GM19438 (cell line): ENCODE data around the gene AHCYL1.

ENCODE experiments used
- ATAC-seq: cut with Tn5 transposase; IDR thresholded peaks from one replicate; pipeline ENCODE4 v1.9.1; 2021; ENCODE audit warnings: low read depth; ENCODE audit not compliant: unreplicated experiment

The AHCYL1 gene

GRCh38 chr1:109975718-109976117 lies 8.8 kb upstream of the AHCYL1 start:
- no peak for ATAC-seq

DNA sequence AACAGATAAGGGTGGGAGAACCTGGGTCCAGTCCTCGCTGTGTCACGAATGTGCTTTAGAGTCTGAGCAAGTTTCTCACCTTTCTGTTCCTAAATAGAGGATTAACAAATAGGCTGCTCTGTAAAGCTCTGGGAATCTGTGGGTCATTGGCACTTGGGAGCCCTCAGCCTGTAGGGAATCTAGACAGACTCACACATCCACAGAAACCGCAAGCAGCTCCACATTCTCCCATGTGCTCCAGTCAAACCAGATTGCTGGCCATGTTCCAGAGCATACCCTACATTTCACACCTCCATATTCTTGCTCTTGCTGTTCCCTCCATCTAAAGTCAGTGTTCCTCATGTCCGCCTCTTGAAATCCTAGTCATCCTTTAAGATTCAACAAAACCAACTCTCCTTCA lies 7.8 kb upstream of the AHCYL1 start:
- ATAC-seq: no peak

- no peak for ATAC-seq
These were observed 7.3 kb upstream of the AHCYL1 start for GRCh38 chr1:109977225-109977624.

DNA sequence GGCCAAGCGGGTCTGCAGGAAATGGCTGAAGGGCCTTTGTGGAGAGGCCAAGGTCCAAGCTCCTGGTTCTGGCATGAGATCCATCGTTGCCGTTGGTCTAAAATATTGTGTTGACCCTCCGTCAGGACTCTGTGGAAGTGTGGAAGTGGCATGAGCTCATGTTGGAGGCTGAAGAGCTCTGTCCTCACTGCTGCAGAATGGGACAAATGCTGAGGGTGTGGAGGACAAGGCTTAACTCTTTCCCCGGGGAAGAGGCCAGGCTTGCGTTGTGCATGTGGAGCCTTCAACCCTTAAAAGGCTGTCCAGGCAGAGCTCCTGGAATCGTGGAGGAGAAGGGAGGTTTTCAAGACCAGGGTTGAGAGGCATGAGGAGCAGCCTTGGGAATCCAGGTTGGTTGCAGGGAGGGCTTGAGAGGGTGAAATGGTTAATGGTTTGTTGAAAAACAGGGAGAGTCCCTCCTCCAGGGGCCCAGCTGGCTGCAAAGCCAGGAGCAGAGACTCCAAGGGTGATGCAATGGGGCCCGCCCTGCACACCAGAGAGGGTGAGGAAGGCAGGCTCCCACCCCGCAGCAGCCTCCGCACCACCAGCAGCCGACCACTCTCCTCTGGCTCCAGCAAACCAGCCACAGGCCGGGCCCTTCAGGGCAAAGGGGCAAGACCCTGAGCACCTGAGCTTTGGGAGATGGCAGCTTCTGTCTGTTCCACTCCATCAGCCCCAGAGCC lies 6.7 kb upstream of the AHCYL1 start:
- no peak for ATAC-seq

DNA sequence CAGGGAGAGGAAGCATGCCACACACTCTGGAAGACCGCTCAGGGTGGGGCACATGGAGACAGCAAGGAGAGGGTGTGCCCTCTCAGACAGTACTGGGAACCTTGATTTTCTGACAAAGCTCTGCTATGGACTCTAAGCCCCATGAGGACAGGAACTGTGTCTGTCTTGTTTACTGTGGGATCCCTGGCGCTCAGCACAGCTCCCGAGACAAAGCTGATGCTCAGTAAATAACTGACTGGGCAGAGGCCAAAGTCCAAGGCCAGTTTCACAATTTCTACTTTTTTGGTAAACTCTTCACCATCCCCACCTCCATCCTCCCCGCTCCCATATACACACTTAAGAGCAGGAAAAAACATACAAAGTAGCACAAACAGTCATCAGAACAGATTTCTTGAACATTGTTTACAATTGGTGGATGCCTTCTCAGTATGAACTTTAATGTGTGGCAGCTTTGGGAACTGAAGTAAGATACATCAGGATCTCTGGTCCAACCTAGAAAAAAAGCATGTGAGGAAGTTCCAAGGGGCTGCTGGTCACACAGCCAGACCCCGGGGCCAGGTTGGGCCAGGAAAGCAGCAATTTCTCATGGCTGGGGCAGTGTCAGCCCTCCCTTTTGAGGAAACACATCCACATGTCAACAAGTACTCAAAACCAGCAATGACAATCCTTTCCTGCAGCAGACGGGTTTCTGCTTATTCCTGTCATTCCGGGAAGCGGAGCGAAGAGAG lies 5.6 kb upstream of the AHCYL1 start:
- ATAC-seq: no peak

DNA sequence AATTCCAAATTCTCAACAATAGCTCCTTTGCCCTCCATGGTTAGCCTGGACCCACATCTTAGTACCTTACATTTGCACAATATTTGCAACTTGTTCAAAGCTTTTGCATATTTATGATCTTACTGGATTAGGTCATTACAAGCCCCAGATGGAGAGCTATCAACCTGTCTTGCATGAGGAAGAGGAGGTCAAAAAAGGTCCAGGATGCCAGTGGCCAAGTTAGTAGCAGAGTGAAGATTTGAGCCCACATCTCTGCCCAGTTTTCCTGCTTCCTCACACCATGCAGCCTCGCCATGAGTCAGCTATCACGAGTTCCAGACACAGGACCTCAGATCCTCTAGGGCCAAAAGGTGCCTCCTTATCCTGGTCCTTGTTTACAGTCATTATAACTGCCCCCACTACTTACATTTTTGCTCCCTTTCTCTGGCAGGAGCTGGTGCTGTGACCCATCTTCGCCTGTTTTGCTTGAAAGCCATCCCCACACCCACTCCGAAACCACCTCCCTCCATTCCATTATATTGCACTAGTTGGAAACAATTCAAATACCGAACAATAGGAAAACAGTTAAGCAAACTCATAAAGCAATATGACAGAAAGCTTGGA lies 5.0 kb upstream of the AHCYL1 start:
- ATAC-seq: no peak

DNA sequence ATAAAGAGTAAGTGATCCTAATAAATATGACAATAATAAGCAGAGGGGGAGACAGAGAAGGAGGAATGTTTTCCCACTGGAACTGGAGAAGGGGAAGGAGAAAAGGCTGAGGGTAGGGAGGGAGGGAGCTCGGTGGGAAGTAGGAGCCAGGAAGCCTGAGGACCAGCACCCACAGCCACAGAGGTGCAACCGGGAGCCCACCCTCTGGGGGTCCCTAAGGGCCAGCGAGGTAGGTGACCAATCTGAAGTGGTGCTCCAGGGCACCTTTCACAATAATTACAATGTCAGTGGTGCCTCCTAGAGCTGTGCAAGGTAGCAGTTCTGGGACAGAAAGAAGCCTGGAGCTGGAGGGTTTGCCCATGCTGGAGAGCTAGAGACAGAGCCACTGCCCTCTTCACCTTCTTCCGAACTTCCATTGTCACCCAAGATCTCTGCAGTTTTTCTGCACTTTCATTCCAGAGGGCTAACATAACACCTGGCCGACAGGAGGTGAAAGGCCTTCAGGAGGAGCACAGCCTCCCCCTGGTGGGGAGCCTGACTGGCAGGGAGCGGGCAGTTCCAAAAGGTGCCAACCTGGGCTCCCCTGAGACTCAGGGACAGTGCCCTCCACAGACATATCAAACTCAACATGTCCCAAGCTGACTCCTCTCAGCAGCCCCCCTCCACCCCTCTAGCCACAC lies 4.1 kb upstream of the AHCYL1 start:
- no peak for ATAC-seq

DNA sequence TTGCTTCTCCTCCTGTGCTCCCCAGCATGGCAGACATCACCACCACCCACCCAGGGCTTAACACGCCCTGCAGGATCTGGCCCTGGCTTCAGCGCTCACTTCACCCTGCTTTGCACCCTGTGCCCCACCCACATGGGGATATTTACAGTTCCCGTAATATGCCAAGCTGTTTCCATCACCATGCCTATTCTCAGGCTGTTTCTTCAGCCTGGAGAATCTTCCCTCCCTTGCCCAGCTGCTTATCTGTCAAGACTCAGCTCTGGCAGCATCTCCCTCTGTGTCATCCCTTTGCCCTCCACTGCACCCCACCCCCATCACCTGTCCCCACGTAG lies 3.6 kb upstream of the AHCYL1 start:
- ATAC-seq: no peak

- no peak for ATAC-seq
These were observed 980 bp upstream of the AHCYL1 start for GRCh38 chr1:109983380-109984189.

GRCh38 chr1:109984190-109984455 lies 442 bp upstream of the AHCYL1 start:
- no peak for ATAC-seq

DNA sequence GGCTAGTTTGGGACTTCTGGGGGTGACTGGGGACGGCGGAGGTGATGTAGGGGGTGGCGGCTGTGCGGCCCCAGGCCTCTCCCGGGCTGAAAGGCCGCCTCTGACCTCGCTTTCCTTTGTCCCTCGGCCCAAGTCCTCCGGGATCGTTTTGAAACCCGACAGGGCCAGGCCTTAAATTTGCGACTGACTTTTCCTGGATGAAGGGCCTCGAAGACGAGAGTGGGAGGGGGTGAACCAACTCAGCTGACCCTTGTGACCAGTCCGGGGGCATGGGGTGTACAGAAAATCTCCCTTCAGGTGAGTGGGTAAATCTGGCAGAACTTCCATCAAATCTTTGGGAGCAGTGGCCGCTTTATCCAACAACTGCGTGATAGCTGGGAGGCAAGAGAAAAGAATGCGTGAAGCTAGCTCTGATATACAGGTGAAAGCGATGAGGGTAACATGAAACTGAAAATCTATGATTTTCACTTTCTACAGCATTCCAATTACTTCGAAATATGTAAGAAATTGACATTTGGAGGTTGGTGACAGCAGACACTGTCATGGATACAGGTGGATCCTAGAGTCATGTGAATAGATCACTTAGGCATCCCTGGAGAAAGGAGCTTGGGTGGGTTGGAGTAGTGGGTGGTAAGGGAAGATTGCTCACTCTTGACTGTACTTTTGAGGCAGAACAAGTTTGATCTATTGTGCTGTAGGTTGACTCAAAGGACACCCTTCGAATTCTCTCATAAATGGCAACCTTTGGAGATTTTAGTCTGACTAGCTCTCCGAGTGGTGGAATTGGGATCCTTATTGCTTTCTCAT lies 885 bp downstream of the AHCYL1 start:
- ATAC-seq: no peak

GRCh38 chr1:109986054-109986444 lies 1.5 kb downstream of the AHCYL1 start:
- no peak for ATAC-seq

- no peak for ATAC-seq
These were observed 3.9 kb downstream of the AHCYL1 start for GRCh38 chr1:109988349-109988914.

GRCh38 chr1:109989506-109990301 lies 5.1 kb downstream of the AHCYL1 start:
- ATAC-seq: no peak

GRCh38 chr1:109990302-109990653 lies 5.7 kb downstream of the AHCYL1 start:
- no peak for ATAC-seq

- ATAC-seq: no peak
These were observed 6.9 kb downstream of the AHCYL1 start for GRCh38 chr1:109991400-109991925.

DNA sequence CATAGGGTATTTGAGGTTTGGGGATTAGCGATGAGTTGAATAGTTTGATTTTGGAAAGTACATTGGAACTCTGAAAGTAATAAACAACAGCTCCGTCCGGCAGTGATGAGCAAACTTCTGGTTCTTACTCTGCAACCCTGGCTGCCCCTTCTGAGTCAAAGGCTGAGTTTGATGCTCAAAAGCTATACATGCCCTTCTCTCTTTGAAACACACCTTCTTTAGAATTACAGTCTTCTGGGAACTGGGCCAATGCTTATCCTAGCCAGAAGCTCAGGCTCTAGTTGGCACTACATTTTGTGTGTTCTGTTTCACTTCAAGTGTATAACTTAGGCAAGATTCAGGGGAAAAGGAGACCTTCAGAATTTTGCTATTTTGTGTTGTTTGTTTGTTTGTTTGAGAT lies 9.3 kb downstream of the AHCYL1 start:
- no peak for ATAC-seq

- no peak for ATAC-seq
These were observed 10.1 kb downstream of the AHCYL1 start for GRCh38 chr1:109994654-109995053.

- ATAC-seq: no peak
These were observed 11.0 kb downstream of the AHCYL1 start for GRCh38 chr1:109995536-109995935.
